Tibial nerve (tissue), 4 donors: ENCODE measurements around the gene RFESD. TPM values are rescaled to one million over a fixed set of nuclear protein-coding genes. Genes with fewer than 3 reads are reported as not detected.

ENCODE experiments used
- DNase-seq, 2 donors: peaks; one replicate each; pipeline ENCODE4 v3.0.0-alpha.2; 2019; ENCODE audit warnings: low spot score in 2 of 2
- H3K27ac ChIP-seq, 4 donors: fragments of 200-600 bp; sonication (generic) in 3 of 4; one replicate each; pipeline ENCODE4 v1.5.1; 2017 to 2019; ENCODE audit warnings: mild to moderate bottlenecking in 1 of 4
- H3K27me3 ChIP-seq, 2 donors: fragments of 200-600 bp; sonication (generic) in 1 of 2; one replicate each; pipeline versions ENCODE4 v1.5.1 to v1.6.0; 2017 to 2019
- H3K36me3 ChIP-seq, 3 donors: fragments of 200-600 bp; sonication (generic); one replicate each; pipeline ENCODE4 v1.5.1; 2018 to 2019
- H3K4me1 ChIP-seq, 4 donors: fragments of 200-600 bp; sonication (generic) in 3 of 4; one replicate each; pipeline ENCODE4 v1.5.1; 2017 to 2019
- H3K4me3 ChIP-seq, 4 donors: fragments of 200-600 bp; sonication (generic) in 3 of 4; one replicate each; pipeline ENCODE4 v1.5.1; 2017 to 2019; ENCODE audit warnings: mild to moderate bottlenecking in 1 of 4, moderate library complexity in 1 of 4
- H3K9me3 ChIP-seq, 4 donors: fragments of 200-600 bp; sonication (generic) in 3 of 4; one replicate each; pipeline ENCODE4 v1.5.1; 2017 to 2019
- EP300 ChIP-seq, 2 donors: sonication (generic); formaldehyde crosslinking; IDR thresholded peaks; one replicate each; pipeline ENCODE4 v1.6.1; 2017; ENCODE audit warnings: antibody characterized with exemption in 2 of 2, mild to moderate bottlenecking in 1 of 2
- POLR2A ChIP-seq, 2 donors: fragments of 450-650 bp; IDR thresholded peaks; one replicate each; pipeline ENCODE4 v1.6.1; 2017; ENCODE audit warnings: antibody characterized with exemption in 2 of 2, mild to moderate bottlenecking in 2 of 2, moderate library complexity in 2 of 2
- WGBS, 2 donors: methylation state at CpG; one replicate each; pipeline ENCODE4 v1.1.5; 2018; 5-methylcytosine and 5-hydroxymethylcytosine counted together
- total RNA-seq, 4 donors: library from RNA; depleted of rRNA; stranded (reverse); fragments of >200 nt; gene quantifications; one replicate each; pipeline ENCODE4 v1.1.0, GENCODE V29; 2016
- TF ChIP-seq, protein P1 (sequence below), 5 experiments: fragments of 200-600 bp in 3 of 5; fragments of 450-650 bp in 2 of 5; sonication (generic) in 3 of 5; IDR thresholded peaks; one replicate each; pipeline ENCODE4 v1.5.1; 2016 to 2019; ENCODE audit warnings: antibody characterized with exemption in 5 of 5, mild to moderate bottlenecking in 3 of 5, moderate library complexity in 2 of 5

The RFESD gene
- total RNA-seq, 4 donors from 2014 or later = 0.98 to 2.1 (median 1.3) TPM

DNA sequence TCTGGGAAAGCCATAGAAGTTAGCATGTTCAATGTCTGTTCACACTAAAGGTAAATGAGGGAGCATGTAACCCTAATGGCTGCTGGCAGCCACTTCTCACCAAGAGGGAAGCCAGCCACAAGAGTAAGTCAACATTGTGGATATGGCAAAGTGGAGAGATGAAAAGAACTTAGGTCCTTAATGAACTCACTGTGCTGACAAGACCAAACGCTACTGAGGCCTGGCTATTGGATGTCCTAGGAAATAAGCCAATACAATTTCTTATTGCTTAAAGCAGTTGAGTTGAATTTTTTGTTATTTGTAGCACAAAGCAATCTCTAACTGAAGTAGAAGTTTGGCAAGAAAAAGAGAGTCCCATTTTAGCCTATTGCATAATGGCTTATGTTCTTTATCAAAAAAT lies 19.9 kb upstream of the RFESD start:
- DNase-seq = no peak
- H3K9me3 ChIP-seq = no peaks in the 10 kb centered on the region
- TF ChIP-seq POLR2A (IDR thresholded peaks at IDR 0.05) (no peak), EP300 (IDR thresholded peaks at IDR 0.05) (no peak)
- TF ChIP-seq, protein P1, sequence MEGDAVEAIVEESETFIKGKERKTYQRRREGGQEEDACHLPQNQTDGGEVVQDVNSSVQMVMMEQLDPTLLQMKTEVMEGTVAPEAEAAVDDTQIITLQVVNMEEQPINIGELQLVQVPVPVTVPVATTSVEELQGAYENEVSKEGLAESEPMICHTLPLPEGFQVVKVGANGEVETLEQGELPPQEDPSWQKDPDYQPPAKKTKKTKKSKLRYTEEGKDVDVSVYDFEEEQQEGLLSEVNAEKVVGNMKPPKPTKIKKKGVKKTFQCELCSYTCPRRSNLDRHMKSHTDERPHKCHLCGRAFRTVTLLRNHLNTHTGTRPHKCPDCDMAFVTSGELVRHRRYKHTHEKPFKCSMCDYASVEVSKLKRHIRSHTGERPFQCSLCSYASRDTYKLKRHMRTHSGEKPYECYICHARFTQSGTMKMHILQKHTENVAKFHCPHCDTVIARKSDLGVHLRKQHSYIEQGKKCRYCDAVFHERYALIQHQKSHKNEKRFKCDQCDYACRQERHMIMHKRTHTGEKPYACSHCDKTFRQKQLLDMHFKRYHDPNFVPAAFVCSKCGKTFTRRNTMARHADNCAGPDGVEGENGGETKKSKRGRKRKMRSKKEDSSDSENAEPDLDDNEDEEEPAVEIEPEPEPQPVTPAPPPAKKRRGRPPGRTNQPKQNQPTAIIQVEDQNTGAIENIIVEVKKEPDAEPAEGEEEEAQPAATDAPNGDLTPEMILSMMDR (IDR thresholded peaks at IDR 0.05) = no peak
- H3K27me3 ChIP-seq = no peaks in the 10 kb centered on the region
- H3K36me3 ChIP-seq = no peaks in the 10 kb centered on the region
- no peak overlapping the region for H3K27ac ChIP-seq
- WGBS, 2 donors = 66 to 67% methylated on average over 1 of the region's 1 CpG
- H3K4me1 ChIP-seq = peaks cover 0 to 15% (median 4%) of the 10 kb centered on the region in 4 donors
- no peak overlapping the region for H3K4me3 ChIP-seq

DNA sequence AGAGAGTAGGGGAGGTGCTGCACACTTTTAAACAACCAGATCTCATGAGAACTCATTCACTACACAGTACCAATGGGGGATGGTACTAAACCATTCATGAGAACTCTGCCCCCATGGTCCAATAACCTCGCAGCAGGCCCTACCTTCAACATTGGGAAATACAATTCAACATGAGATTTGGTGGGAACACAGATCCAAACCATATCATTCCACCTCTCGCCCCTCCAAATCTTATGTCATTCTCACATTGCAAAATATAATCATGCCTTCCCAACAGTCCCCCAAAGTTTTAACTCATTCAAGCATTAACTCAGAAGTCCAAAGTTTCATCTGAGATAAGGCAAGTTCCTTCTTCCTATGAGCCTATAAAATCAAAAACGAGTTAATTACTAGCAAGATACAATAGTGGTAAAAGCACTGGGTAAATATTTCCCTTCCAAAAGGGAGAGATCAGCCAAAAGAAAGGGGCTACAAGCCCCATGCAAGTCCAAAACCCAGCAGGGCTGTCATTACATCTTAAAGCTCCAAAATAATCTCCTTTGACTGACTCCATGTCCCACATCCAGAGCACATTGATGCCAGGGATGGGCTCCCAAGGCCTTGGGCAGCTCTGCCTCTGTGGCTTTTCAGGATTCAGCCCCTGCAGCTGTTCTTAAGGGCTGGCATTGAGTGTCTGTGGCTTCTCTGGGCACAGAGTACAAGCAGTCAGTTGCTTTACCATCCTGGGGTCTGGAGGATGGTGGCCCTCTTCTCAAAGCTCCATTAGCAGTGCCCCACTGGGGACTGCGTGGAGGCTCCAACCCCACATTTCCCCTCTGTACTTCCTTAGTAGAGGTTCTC lies 18.4 kb upstream of the RFESD start:
- H3K36me3 ChIP-seq = no peaks in the 10 kb centered on the region
- no peaks in the 10 kb centered on the region for H3K27me3 ChIP-seq
- peaks cover 0 to 16% (median 2%) of the 10 kb centered on the region in 4 donors for H3K4me1 ChIP-seq
- DNase-seq = no peak
- no peak overlapping the region for H3K4me3 ChIP-seq
- H3K27ac ChIP-seq = no peak overlapping the region
- 91 to 94% methylated on average over 4 of the region's 4 CpGs for WGBS, 2 donors
- TF ChIP-seq POLR2A (IDR thresholded peaks at IDR 0.05) (no peak), EP300 (IDR thresholded peaks at IDR 0.05) (no peak)
- TF ChIP-seq, protein P1 (IDR thresholded peaks at IDR 0.05) = no peak
- H3K9me3 ChIP-seq = no peaks in the 10 kb centered on the region

- TF ChIP-seq POLR2A (IDR thresholded peaks at IDR 0.05) (no peak), EP300 (IDR thresholded peaks at IDR 0.05) (no peak)
- TF ChIP-seq, protein P1 (IDR thresholded peaks at IDR 0.05) = no peak
- H3K4me1 ChIP-seq = peaks cover 0 to 16% (median 2%) of the 10 kb centered on the region in 4 donors
- 83 to 85% methylated on average over 1 of the region's 1 CpG for WGBS, 2 donors
These were observed 17.6 kb upstream of the RFESD start for GRCh38 chr5:95628933-95629332.

DNA sequence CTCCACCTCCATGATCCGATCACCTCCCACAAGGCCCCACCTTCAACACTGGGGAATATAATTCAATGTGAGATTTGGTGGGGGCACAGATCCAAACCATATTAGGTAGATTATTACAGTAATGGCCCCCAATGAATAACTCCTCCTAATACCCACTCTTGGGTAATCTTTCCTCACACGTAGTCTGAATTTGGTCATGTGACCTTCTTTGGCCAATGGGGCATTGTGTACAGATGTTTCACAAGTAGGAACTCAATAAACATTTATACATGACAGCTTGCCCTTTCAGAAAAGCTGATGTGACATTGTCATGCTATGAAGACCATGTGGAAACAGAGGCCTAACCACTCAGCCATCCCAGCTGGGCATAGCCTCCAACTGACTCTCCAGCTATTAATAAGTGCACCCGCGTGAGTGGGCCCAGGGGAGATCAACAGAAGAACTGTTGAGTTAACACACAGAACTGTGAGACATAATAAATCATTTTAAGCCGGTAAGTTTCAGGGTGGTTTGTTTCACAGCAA lies 16.1 kb upstream of the RFESD start:
- no peak overlapping the region for H3K4me3 ChIP-seq
- 88 to 93% methylated on average over 5 of the region's 5 CpGs for WGBS, 2 donors
- no peak for TF ChIP-seq POLR2A (IDR thresholded peaks at IDR 0.05)
- no peak for TF ChIP-seq EP300 (IDR thresholded peaks at IDR 0.05)
- TF ChIP-seq, protein P1 (IDR thresholded peaks at IDR 0.05) = no peak
- H3K27ac ChIP-seq = no peak overlapping the region
- H3K9me3 ChIP-seq = no peaks in the 10 kb centered on the region
- peaks cover 0 to 16% (median 2%) of the 10 kb centered on the region in 4 donors for H3K4me1 ChIP-seq
- H3K27me3 ChIP-seq = no peaks in the 10 kb centered on the region
- no peaks in the 10 kb centered on the region for H3K36me3 ChIP-seq
- DNase-seq = no peak

More at GRCh38 chr5:95628933-95629332, 17.6 kb upstream of the RFESD start:
- no peak for DNase-seq
- no peak overlapping the region for H3K4me3 ChIP-seq
- H3K36me3 ChIP-seq = no peaks in the 10 kb centered on the region
- H3K27me3 ChIP-seq = no peaks in the 10 kb centered on the region
- H3K9me3 ChIP-seq = no peaks in the 10 kb centered on the region
- H3K27ac ChIP-seq = no peak overlapping the region
